Epithelial cell of esophagus (primary cell): ENCODE results near the gene SRSF2.

Experiments used
- DNase-seq: peaks from one replicate; pipeline ENCODE4 v3.0.0; 2010; ENCODE audit warnings: low read depth
- H3K4me3 ChIP-seq: 2 replicates; pipeline ENCODE4 v1.5.1; 2011; ENCODE audit warnings: mild to moderate bottlenecking, low read length, control low read depth
- TF ChIP-seq, protein P1 (sequence below): IDR thresholded peaks from 2 replicates; pipeline ENCODE4 v1.5.1; 2011; ENCODE audit warnings: low read depth, mild to moderate bottlenecking, low read length, control low read depth, inconsistent platforms; ENCODE audit not compliant: insufficient read depth; ENCODE audit errors: missing control alignments

Gene SRSF2

DNA sequence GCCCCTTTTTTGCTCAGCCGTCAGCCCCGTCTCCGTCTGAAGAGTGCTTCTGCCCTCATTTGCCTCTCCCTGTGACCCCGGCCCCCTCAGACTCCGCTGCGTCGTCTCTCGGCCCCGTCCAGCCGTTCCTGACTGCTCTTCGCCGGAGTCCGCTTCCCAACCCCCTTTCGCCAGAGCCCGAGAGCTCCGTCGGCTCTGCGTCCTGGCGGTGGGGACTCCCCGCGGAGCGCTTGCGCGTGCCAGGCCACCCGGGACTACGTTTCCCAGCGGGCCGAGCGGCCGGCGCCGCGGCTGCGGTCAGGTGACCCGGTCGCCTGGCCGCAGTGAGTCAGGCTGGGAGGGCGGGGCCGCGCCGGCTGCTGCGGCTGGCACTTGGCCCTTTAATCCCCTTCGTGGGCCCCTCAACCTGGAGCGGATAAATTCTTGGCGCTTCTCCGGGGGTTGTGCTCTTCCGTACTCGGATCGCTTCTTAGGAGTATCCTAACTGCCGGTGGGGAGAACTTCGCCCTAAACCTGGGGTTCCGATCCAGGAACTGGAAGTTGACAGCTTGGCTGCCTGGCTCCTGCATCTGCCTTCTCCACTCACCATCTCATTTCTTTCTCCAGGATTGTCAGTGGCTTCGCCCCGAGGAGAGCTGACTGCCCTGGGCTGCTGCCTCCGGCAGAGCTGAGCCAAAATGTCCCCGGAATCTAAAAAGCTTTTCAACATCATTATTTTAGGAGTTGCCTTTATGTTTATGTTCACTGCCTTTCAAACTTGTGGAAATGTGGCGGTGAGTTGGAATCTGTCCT lies 741 bp upstream of the SRSF2 start, which contains the start of gene MFSD11:
Gene MFSD11 (plus strand): TSS at position 444 of the 792 bp plus-strand sequence. CDS start 234 bp downstream, at position 678.
- peak; percentile 95 for DNase-seq
- H3K4me3 ChIP-seq, result peak within 1 kb of the TSS; percentile 94
- TF ChIP-seq, protein P1, sequence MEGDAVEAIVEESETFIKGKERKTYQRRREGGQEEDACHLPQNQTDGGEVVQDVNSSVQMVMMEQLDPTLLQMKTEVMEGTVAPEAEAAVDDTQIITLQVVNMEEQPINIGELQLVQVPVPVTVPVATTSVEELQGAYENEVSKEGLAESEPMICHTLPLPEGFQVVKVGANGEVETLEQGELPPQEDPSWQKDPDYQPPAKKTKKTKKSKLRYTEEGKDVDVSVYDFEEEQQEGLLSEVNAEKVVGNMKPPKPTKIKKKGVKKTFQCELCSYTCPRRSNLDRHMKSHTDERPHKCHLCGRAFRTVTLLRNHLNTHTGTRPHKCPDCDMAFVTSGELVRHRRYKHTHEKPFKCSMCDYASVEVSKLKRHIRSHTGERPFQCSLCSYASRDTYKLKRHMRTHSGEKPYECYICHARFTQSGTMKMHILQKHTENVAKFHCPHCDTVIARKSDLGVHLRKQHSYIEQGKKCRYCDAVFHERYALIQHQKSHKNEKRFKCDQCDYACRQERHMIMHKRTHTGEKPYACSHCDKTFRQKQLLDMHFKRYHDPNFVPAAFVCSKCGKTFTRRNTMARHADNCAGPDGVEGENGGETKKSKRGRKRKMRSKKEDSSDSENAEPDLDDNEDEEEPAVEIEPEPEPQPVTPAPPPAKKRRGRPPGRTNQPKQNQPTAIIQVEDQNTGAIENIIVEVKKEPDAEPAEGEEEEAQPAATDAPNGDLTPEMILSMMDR, result no peak

DNA sequence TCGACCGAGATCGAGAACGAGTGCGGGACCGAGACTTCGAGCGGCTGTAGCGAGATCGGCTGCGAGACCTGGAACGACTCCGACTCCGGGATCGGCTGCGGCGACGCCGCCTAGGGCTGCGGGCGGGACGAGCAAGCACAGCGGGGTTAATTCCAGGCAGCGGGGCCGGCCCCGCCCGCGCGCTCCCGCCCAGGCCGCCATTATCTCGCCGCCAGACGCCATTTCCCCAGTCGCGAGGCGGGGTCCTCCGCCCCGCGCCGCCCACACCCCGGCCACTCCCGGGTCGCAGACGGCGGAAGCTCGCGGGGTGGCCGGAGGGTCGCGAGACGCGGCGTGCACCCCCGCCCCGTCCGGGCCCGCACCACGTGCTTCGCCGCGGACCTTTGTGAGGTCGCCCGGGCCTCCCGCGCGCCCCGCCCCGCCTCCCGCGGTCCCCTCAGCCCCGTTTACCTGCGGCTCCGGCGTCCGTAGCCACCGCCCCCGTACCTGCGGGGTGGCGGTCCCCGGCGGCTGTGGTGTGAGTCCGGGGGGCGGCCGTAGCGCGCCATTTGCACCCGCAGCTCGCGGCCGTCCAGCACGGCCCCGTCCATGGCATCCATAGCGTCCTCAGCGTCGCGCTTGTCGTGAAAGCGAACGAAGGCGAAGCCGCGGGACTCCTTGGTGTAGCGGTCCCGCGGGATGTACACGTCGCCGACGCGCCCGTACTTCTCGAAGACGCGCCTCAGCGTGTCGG lies 616 bp downstream of the SRSF2 start:
- TF ChIP-seq, protein P1, result peak; percentile 17
- peak; percentile 68 for DNase-seq
- peak overlapping the region; percentile 91 for H3K4me3 ChIP-seq

DNA sequence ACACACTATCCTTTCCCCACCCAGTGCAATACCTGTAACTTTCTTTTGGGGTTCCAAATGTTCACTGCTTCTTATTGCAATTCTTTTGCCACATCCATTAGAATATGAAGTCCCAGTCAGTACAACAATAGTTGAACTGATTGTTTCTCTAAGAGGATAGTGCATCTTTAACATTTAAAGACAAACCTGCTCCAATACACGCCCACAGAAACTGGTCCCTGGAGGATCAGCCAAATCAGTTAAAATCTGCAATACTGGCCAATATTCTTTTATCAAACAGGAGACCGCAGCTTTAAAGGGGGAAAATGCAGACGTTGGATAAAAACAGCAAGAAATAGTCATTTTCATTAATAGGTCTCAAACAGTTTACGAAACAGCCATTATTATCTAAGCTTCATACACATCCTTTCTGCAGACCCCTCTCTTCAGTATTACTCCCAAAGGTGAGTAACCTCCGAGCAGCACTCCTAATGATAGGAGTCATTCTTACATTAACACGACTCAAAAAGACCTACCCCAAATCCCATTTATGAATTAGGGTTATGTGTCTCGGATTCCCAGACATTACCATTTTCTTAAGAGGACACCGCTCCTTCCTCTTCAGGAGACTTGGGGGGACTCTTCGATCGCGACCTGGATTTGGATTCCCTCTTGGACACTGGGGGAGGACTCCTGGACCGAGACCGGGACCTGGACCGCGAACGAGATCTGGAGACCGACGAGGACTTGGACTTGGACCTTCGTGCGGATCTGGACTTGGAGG lies 1.4 kb downstream of the SRSF2 start:
- TF ChIP-seq, protein P1, result no peak
- H3K4me3 ChIP-seq, result peak overlapping the region; percentile 91
- no peak for DNase-seq

DNA sequence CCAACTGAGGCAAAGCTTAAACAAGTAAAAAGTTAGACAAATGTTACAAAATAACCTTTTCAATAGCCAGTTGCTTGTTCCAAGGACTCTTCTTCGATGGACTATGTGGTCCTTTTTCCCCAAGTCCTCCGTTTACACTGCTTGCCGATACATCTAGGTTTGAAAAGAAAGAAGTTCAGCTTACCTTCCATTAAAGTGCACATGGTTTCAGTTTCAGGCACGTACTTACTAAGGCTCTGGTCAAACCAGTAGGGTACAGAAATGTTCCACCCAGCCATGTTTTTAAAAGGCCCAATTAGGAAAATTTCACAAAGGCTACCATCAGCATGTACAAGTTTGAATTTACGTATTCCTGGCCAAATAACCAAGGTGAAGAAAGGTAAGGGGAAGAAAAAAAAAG lies 2.1 kb downstream of the SRSF2 start:
- DNase-seq, result peak; percentile 50
- peak overlapping the region; percentile 91 for H3K4me3 ChIP-seq
- TF ChIP-seq, protein P1, result no peak

DNA sequence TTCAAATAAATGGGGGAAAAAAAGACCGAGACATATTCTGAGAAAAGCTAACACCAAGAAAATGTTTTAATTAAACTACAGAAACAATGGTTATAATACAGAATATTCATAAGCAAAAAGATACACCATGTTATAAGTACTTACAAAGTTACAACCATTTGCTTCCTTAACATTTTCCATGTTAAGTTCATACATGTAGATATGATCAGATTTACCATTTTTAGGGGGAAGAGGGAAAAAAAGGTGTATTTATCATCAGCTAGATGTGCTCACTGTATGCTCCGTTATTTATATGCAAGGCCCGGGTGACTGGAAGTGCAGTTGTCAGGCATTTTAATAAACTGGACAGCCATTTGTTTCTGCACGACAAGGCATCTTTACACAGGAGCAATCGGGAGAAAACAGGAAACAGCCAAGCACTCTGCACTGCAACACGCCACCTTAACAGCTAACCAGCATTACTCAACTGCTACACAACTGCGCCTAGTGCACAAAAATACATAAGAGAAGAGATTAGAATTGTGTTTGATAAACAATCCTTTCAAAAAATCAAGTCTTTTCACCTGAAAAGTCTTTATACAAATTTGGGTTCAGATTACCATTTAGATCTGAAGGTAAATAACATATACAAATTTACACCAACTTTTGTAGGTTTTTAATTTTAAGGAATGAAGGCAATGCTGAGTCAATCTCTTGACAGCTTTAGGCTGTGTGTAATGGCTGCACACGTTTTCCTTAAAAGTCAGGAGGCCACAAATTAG lies 2.9 kb downstream of the SRSF2 start:
- TF ChIP-seq, protein P1, result no peak
- peak overlapping the region; percentile 91 for H3K4me3 ChIP-seq
- DNase-seq, result peak; percentile 54

DNA sequence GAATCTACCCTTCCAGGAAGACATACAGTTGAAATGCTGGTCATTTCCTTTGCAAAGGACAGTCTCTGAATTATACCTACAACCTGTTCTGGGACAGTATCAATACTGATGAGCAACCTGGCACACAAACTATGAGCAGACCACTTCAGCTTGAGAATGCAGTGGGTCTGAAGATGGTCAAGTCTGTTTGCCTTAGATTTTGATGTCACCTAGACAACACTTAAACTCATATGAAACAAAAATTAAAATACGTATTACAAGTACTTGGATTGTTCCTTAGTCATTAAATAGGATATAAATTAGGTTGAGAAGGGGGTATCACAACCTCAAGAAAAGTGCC lies 3.5 kb downstream of the SRSF2 start:
- H3K4me3 ChIP-seq, result peak overlapping the region; percentile 91
- TF ChIP-seq, protein P1, result no peak
- DNase-seq, result no peak
